ENCODE measurements around the gene SLC35E1. TPM values are rescaled to one million over a fixed set of nuclear protein-coding genes. Genes with fewer than 3 reads are reported as not detected.
"Not testable (repeated sequence)": the region's sequence is repeated elsewhere in the genome, so short reads cannot be mapped to it uniquely, and the experiment has no call there.

SLC35E1 gene
- total and polyA plus RNA-seq, 2 experiments from 2014 or later: 17.0 to 30.3 TPM

DNA sequence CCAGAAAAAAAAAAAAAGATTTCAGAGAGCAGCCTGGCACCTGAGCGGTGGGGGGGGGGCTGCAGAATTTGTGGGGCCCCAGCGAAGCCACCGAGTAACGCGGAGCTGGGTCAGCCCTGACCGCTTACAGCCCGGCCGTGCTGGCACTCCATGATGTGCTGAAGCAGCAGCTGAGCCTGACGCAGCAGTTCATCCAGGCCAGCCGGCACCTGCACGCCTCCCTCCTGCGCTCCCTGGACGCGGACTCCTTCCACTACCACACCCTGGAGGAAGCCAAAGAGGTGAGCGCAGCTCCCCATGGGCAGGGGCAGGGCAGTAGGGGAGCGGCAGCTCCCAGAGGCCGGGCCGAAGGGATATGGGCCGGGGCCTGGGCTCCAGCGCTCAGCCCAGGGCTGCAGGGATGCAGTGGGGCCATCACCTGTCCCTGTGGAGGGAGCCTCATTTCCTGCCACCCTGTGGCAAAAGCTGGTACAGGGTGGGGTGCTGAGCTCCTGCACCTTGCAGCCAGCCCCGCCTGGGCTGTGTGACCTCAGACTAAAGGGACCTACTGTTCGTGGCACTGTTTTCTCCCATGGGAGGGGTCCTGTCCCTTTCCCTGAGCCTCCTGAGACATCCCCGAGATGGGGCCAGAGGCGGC, 57.7 kb downstream of the SLC35E1 start:
- no peak overlapping the region for H3K27ac Mint-ChIP-seq
- H3K36me3 Mint-ChIP-seq (ENCODE audit: low read depth): peaks cover 32% of the 10 kb centered on the region
- no peak overlapping the region for H3K4me3 Mint-ChIP-seq
- peak; percentile 87 for ATAC-seq
- H3K4me1 Mint-ChIP-seq: no peaks in the 10 kb centered on the region
- H3K9me2 ChIP-seq (ENCODE audit: insufficient read depth): no peaks in the 10 kb centered on the region
- TF ChIP-seq REST (IDR thresholded peaks at IDR 0.05; ENCODE audit: unreplicated experiment) (no peak), ZNF462 (CRISPR knock-in tag; IDR thresholded peaks at IDR 0.05) (no peak)
- TF ChIP-seq, protein P1, sequence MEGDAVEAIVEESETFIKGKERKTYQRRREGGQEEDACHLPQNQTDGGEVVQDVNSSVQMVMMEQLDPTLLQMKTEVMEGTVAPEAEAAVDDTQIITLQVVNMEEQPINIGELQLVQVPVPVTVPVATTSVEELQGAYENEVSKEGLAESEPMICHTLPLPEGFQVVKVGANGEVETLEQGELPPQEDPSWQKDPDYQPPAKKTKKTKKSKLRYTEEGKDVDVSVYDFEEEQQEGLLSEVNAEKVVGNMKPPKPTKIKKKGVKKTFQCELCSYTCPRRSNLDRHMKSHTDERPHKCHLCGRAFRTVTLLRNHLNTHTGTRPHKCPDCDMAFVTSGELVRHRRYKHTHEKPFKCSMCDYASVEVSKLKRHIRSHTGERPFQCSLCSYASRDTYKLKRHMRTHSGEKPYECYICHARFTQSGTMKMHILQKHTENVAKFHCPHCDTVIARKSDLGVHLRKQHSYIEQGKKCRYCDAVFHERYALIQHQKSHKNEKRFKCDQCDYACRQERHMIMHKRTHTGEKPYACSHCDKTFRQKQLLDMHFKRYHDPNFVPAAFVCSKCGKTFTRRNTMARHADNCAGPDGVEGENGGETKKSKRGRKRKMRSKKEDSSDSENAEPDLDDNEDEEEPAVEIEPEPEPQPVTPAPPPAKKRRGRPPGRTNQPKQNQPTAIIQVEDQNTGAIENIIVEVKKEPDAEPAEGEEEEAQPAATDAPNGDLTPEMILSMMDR (conservative IDR thresholded peaks at IDR 0.05; ENCODE audit: low read depth in 2 of 2): peak in 1 of 2 experiments; percentile 55; a peak in 3 of 4 replicates
- H3K36me3 ChIP-seq (ENCODE audit: insufficient read depth): peaks cover 11% of the 10 kb centered on the region
- H3K27ac ChIP-seq (ENCODE audit: low read depth): 0 out of 2 replicates have a peak overlapping the region, but pooled peaks have one; percentile 66
- no peak overlapping the region for H3K4me2 ChIP-seq
- no peaks in the 10 kb centered on the region; the same call in 2 of the 3 replicates for H3K9me3 Mint-ChIP-seq
- no peak overlapping the region for H2AFZ ChIP-seq
- peaks cover 5% of the 10 kb centered on the region for H3K27me3 Mint-ChIP-seq (ENCODE audit: insufficient read depth, low read depth, poor library complexity)
- H3K4me1 ChIP-seq (ENCODE audit: insufficient read depth): no peaks in the 10 kb centered on the region
- peaks cover under 1% of the 10 kb centered on the region; the same call in 1 of the 2 replicates for H4K20me1 ChIP-seq (replicated peaks; ENCODE audit: insufficient read depth)
- peak; percentile 68 for DNase-seq (ENCODE audit: low spot score)
- peaks cover 15% of the 10 kb centered on the region; the same call in 1 of the 2 replicates for H3F3A ChIP-seq (replicated peaks; ENCODE audit: low read depth)
- H3K79me2 ChIP-seq (replicated peaks; ENCODE audit: insufficient read depth): no peaks in the 10 kb centered on the region
- H3K27me3 ChIP-seq (ENCODE audit: insufficient read depth): no peaks in the 10 kb centered on the region
- no peak overlapping the region for H3K4me3 ChIP-seq

DNA sequence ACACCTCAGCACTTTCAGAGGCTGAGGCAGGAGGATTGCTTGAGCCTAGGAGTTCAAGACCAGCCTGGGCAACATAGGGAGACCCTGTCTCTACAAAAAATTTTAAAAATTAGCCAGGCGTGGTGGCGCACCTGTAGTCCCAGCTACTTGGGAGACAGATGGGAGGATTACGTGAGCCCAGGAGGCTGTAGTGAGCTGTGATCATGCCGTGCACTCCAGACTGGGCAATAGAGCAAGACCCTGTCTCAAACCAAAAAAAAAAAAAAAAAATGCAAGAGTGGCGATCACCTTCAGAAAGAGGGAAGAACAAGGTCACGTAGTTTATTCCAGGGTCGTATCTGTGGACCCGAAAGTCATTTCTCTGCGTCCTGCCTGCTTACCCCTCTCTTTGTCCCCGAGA, 59.6 kb downstream of the SLC35E1 start:
- H3K4me1 ChIP-seq (ENCODE audit: insufficient read depth); H3K27me3 ChIP-seq (ENCODE audit: insufficient read depth); H2AFZ ChIP-seq; ATAC-seq; H3K27ac Mint-ChIP-seq; H3K4me3 Mint-ChIP-seq; H3K27ac ChIP-seq (ENCODE audit: low read depth); H3K36me3 ChIP-seq (ENCODE audit: insufficient read depth); H3K4me2 ChIP-seq; H3K4me1 Mint-ChIP-seq; H4K20me1 ChIP-seq (replicated peaks; ENCODE audit: insufficient read depth); H3K9me3 Mint-ChIP-seq; H3K79me2 ChIP-seq (replicated peaks; ENCODE audit: insufficient read depth); H3K27me3 Mint-ChIP-seq (ENCODE audit: insufficient read depth, low read depth, poor library complexity); H3K4me3 ChIP-seq; H3F3A ChIP-seq (replicated peaks; ENCODE audit: low read depth); H3K9me2 ChIP-seq (ENCODE audit: insufficient read depth); DNase-seq (ENCODE audit: low spot score): not testable (repeated sequence)
- peaks cover 19% of the 10 kb centered on the region for H3K36me3 Mint-ChIP-seq (ENCODE audit: low read depth)
